Liver (tissue), 9 donors: Measurements from ENCODE around the gene ABCA4. TPM values are rescaled to one million over a fixed set of nuclear protein-coding genes. Genes with fewer than 3 reads are reported as not detected.
A peak's percentile ranks its signal among the peaks of the same experiment; 100 is the strongest.
"Not testable (repeated sequence)": the region's sequence is repeated elsewhere in the genome, so short reads cannot be mapped to it uniquely, and the experiment has no call there.

ENCODE experiments used
- DNase-seq: peaks from one replicate; pipeline ENCODE4 v3.0.0-alpha.2; 2017; ENCODE audit warnings: low spot score
- H3K27ac ChIP-seq, 2 donors: one replicate each; pipeline ENCODE4 v1.7.0; 2013; ENCODE audit warnings: inconsistent platforms in 2 of 2, low read length in 2 of 2, control low read depth in 1 of 2, low read depth in 1 of 2, mild to moderate bottlenecking in 1 of 2
- H3K27me3 ChIP-seq, 4 donors: one replicate each; pipeline versions ENCODE4 v1.6.1 to v1.7.0; 2013; ENCODE audit warnings: low read length in 3 of 4, inconsistent platforms in 1 of 4, mild to moderate bottlenecking in 1 of 4, moderate library complexity in 1 of 4; ENCODE audit not compliant: control insufficient read depth in 4 of 4, insufficient read depth in 4 of 4
- H3K36me3 ChIP-seq, 4 donors: one replicate each; pipeline versions ENCODE4 v1.6.1 to v1.7.0; 2013; ENCODE audit warnings: low read length in 3 of 4, mild to moderate bottlenecking in 3 of 4, low read depth in 1 of 4, moderate library complexity in 1 of 4; ENCODE audit not compliant: control insufficient read depth in 4 of 4, insufficient read depth in 3 of 4
- H3K4me1 ChIP-seq, 4 donors: one replicate each; pipeline versions ENCODE4 v1.6.1 to v1.7.0; 2013; ENCODE audit warnings: low read length in 3 of 4, mild to moderate bottlenecking in 3 of 4, moderate library complexity in 1 of 4; ENCODE audit not compliant: control insufficient read depth in 4 of 4, insufficient read depth in 4 of 4
- H3K4me3 ChIP-seq, 3 donors: one replicate each; pipeline versions ENCODE4 v1.6.1 to v1.7.0; 2013; ENCODE audit warnings: low read length in 3 of 3, control low read depth in 1 of 3, low read depth in 1 of 3, mild to moderate bottlenecking in 1 of 3
- H3K9ac ChIP-seq, 2 donors: one replicate each; pipeline ENCODE4 v1.7.0; 2013; ENCODE audit warnings: low read length in 2 of 2, mild to moderate bottlenecking in 2 of 2, moderate library complexity in 2 of 2, control low read depth in 1 of 2, low read depth in 1 of 2
- H3K9me3 ChIP-seq, 4 donors: one replicate each; pipeline versions ENCODE4 v1.6.1 to v1.7.0; 2013; ENCODE audit warnings: low read length in 3 of 4; ENCODE audit not compliant: control insufficient read depth in 4 of 4
- ATF3 ChIP-seq: IDR thresholded peaks from 2 replicates; pipeline ENCODE4 v1.6.1; 2016; ENCODE audit warnings: antibody characterized with exemption
- EGR1 ChIP-seq, 2 donors: IDR thresholded peaks; 2 replicates each; pipeline ENCODE4 v1.6.1; 2016 to 2018; ENCODE audit warnings: antibody characterized with exemption in 2 of 2, low read depth in 2 of 2
- FOXA1 ChIP-seq: IDR thresholded peaks from 2 replicates; pipeline ENCODE4 v1.6.1; 2016; ENCODE audit warnings: antibody characterized with exemption
- FOXA2 ChIP-seq: IDR thresholded peaks from 2 replicates; pipeline ENCODE4 v1.6.1; 2016; ENCODE audit warnings: antibody characterized with exemption
- GABPA ChIP-seq, 2 donors: IDR thresholded peaks in 1 of 2; conservative IDR thresholded peaks in 1 of 2; 2 replicates each; pipeline ENCODE4 v1.6.1; 2016; ENCODE audit warnings: antibody characterized with exemption in 2 of 2, mild to moderate bottlenecking in 1 of 2, moderate library complexity in 1 of 2
- HNF4A ChIP-seq, 2 donors: conservative IDR thresholded peaks; 2 replicates each; pipeline ENCODE4 v1.6.1; 2016; ENCODE audit warnings: antibody characterized with exemption in 2 of 2, mild to moderate bottlenecking in 2 of 2
- MAX ChIP-seq: IDR thresholded peaks from 2 replicates; pipeline ENCODE4 v1.6.1; 2016; ENCODE audit warnings: antibody characterized with exemption
- RAD21 ChIP-seq, 2 donors: IDR thresholded peaks; 2 replicates each; pipeline ENCODE4 v1.6.1; 2016; ENCODE audit warnings: antibody characterized with exemption in 2 of 2, mild to moderate bottlenecking in 2 of 2
- RXRA ChIP-seq, 2 donors: IDR thresholded peaks; 2 replicates each; pipeline ENCODE4 v1.6.1; 2017 to 2018; ENCODE audit warnings: antibody characterized with exemption in 2 of 2, mild to moderate bottlenecking in 1 of 2
- SP1 ChIP-seq: IDR thresholded peaks from 2 replicates; pipeline ENCODE4 v1.6.1; 2018; ENCODE audit warnings: antibody characterized with exemption, mild to moderate bottlenecking
- YY1 ChIP-seq: IDR thresholded peaks from 2 replicates; pipeline ENCODE4 v1.6.1; 2016; ENCODE audit warnings: antibody characterized with exemption, mild to moderate bottlenecking
- ZBTB33 ChIP-seq: IDR thresholded peaks from 2 replicates; pipeline ENCODE4 v1.6.1; 2016; ENCODE audit warnings: antibody characterized with exemption
- WGBS: extraction: QIAGEN DNeasy Blood & Tissue Kit; methylation state at CpG from one replicate; pipeline ENCODE4 v1.1.7; 2013; 5-methylcytosine and 5-hydroxymethylcytosine counted together
- polyA plus RNA-seq, 2 donors: library from polyadenylated mRNA; stranded (reverse) in 1 of 2; unstranded in 1 of 2; fragments of 200-250 nt in 1 of 2; fragments of >200 nt in 1 of 2; fragmentation: Nextera tagmentation in 1 of 2; extraction: Ambion mirVana in 1 of 2; gene quantifications; one replicate each; pipeline versions ENCODE4 v1.2.1 to v1.2.3, GENCODE V29; 2013 to 2015
- total RNA-seq, 2 donors: library from RNA; depleted of rRNA; stranded (reverse); fragments of >200 nt; gene quantifications; one replicate each; pipeline ENCODE4 v1.2.3, GENCODE V29; 2014
- donor health status: healthy.
- donor health status: healthy.
- donor health status: healthy.
- donor health status: healthy.
- donor health status: healthy.

ABCA4 gene
- total and polyA plus RNA-seq, 4 donors: 0.19 to 1.5 (median 0.38) TPM

GRCh38 chr1:94000510-94001282 lies 120.3 kb downstream of the ABCA4 start:
- no peak overlapping the region for H3K4me3 ChIP-seq
- 96% methylated on average over 12 of the region's 12 CpGs for WGBS

GRCh38 chr1:93999840-94000415 lies 121.0 kb downstream of the ABCA4 start:
- no peak for DNase-seq
- WGBS: 60% methylated on average over 3 of the region's 3 CpGs
- H3K27ac ChIP-seq: no peak overlapping the region
- no peaks in the 10 kb centered on the region for H3K27me3 ChIP-seq
- H3K36me3 ChIP-seq: no peaks in the 10 kb centered on the region
- TF ChIP-seq SP1 (peak; percentile 52), HNF4A (conservative IDR thresholded peaks at IDR 0.05) (peak; percentile 40 to 60), EGR1 (IDR thresholded peaks at IDR 0.05; ENCODE audit: low read depth in 2 of 2) (no peak), RAD21 (IDR thresholded peaks at IDR 0.05) (peak in 1 of 2 donors; percentile 49), ZBTB33 (no peak)
- H3K4me1 ChIP-seq: no peaks in the 10 kb centered on the region
- no peak overlapping the region for H3K4me3 ChIP-seq
- H3K9ac ChIP-seq: no peak overlapping the region
- H3K9me3 ChIP-seq: no peaks in the 10 kb centered on the region

More at GRCh38 chr1:94000510-94001282, 120.3 kb downstream of the ABCA4 start:
- peak; percentile 61 for DNase-seq
- no peak overlapping the region for H3K27ac ChIP-seq
- H3K27me3 ChIP-seq: no peaks in the 10 kb centered on the region
- no peaks in the 10 kb centered on the region for H3K36me3 ChIP-seq
- H3K4me1 ChIP-seq: no peaks in the 10 kb centered on the region
- no peaks in the 10 kb centered on the region for H3K9me3 ChIP-seq
- TF ChIP-seq GABPA (IDR thresholded peaks at IDR 0.05 in 1 of 2, conservative IDR thresholded peaks at IDR 0.05 in 1 of 2) (no peak), MAX (no peak), YY1 (no peak), FOXA1 (no peak), HNF4A (conservative IDR thresholded peaks at IDR 0.05) (no peak), SP1 (no peak), ATF3 (no peak), RXRA (IDR thresholded peaks at IDR 0.05) (no peak), FOXA2 (no peak)
- no peak overlapping the region for H3K9ac ChIP-seq

GRCh38 chr1:93998532-93998931 lies 122.4 kb downstream of the ABCA4 start:
- not testable (repeated sequence) for DNase-seq, H3K4me1 ChIP-seq, H3K27me3 ChIP-seq, H3K4me3 ChIP-seq, H3K36me3 ChIP-seq, H3K9me3 ChIP-seq, H3K9ac ChIP-seq, H3K27ac ChIP-seq
- 79% methylated on average over 4 of the region's 4 CpGs for WGBS
